Hematopoietic multipotent progenitor cell treated with erythropoietin and hydrocortisone succinate and interleukin-3 and kit ligand, for 8 days (in vitro differentiated cells): ENCODE results near the gene CDC42BPB.

Source experiments
- DNase-seq: peaks from one replicate; pipeline ENCODE4 v3.0.0-alpha.2; 2015

CDC42BPB gene

GRCh38 chr14:102983496-102983895 is 73.9 kb downstream of the CDC42BPB start:
- DNase-seq: no peak

GRCh38 chr14:102982852-102983470 is 74.4 kb downstream of the CDC42BPB start:
- no peak for DNase-seq

DNA sequence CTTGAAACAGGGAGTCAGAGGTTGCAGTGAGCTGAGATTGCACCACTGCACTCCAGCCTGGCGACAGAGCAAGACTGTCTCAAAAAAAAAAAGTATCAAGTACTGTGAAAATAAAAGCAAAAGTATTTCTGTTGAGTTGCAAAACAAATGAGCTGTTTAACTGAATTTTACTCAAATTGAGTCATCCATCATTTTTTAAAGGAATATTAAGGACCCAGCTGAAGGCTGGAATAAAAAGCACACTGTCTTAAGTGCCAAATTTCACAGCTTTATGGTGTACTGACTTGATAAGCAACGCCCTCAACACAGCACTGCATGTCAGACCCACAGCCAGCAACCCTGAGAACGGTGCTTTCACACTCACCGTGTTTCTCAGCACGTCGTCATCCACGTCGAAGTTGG is 76.9 kb downstream of the CDC42BPB start:
- no peak for DNase-seq

DNA sequence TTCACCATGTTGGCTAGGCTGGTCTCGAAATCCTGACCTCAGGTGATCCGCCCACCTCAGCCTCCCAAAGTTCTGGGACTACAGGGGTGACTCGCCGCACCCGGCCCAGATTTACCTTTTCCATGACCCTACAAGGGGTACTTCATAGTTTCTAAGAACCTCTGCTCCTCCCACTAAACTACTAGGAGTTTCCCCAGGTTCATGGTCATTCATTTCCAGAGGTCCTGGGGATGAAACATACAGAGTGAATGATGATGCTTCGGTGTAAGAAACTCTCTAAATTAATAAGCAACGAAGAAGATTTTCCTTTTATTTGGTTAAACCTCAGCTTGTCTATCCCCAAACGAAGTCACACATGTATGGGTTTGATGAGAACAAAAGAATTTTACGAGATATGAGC is 77.9 kb downstream of the CDC42BPB start:
- no peak for DNase-seq

- DNase-seq: no peak
Observed at GRCh38 chr14:102977475-102977874, 79.9 kb downstream of the CDC42BPB start.

GRCh38 chr14:102975662-102976061 is 81.7 kb downstream of the CDC42BPB start:
- DNase-seq: no peak

DNA sequence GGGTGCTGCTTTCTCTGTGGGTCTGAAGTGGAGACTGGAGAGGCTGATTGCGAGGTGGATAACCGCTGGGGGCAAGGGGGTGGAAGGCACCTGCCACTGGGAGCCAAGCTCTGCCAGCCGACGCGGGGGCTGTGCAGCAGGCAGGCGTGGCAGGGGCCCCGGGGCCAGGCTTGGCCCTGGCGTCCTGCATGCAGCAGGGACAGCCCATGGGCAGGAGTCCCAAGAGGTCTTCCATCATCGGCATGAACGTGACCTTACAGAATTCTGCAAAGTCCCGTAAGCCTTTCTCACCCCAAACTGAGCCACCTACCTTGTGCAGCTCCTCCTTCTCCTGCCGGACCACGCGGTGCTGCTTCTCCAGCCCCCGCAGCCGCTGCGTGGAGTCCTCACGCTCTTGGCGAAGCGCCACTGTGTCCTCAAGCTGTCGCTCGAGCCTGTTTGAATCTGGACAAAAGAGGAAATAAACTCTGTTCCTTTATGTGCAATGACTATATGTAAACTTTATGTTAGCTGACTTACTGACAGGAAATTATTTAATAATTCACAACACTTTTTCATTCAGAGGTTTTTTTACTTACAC is 83.6 kb downstream of the CDC42BPB start:
- no peak for DNase-seq

DNA sequence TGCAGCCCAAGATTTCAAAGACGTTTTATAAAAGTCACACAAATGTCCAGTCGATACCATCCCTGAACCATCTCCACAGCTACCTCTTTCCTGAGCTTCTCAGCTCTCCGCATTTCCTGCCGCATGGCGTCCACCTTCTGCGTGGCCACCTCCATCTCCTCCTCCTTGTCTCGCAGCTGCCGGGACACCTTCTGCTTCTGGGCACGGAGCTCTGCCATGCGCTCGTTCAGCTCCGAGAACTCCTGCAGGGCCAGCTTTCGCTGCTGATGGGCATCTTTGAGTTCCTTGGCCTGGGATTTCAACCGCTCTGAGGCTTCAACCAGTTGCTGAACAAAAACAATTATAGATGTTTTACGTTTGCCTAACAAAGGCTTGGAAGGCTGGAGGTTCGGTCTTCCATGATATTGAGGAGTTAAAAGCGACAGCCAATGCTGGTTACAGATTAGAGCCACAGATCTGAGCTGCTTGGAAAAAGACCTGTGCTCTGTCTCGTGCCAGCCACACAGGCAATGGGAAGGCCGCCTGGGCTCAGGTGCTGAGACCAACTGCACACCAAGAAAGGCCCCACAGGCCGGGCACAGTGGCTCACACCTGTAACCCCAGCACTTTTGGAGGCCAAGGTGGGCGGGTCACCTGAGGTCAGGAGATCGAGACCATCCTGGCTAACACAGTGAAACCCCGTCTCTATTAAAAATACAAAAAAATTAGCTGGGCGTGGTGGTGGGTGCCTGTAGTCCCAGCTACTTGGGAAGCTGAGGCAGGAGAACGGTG is 85.3 kb downstream of the CDC42BPB start:
- DNase-seq: no peak

DNA sequence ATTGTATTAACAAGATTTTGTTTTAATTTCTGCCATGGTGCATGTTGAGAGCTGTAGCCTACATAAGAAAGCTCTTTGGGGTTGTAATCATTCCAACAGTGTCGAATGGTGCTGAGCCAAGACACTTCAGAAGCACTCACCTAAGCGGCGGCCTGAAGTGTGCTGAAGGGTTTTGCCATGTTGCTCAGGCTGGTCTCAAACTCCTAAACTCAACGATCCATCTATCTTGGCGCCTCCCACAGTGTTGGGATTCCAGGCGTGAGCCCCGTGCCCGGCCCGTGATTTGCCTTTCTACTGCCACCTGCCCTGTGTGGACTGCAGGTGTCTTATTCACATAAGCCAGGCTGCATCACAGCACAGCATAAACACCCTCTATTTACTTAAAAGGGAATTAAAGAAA is 86.0 kb downstream of the CDC42BPB start:
- DNase-seq: no peak

DNA sequence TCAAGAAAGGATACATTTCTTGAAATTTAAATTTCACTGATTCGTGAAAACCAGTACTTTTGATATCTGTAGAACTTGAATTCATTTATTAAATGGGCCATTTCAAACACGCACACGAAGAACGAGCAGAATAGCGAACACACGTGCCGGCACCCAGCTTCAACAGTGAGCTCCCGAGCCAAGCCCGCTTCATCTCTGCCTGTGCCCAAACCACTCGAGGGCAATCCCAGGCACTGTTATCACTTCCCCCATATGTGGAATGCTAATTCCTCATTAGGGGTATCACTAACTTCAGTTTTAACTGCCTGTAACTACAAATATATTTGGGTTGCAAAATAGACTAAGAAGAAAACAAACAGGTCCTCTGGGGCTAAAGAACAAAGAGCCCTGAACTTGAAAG is 86.9 kb downstream of the CDC42BPB start:
- no peak for DNase-seq

DNA sequence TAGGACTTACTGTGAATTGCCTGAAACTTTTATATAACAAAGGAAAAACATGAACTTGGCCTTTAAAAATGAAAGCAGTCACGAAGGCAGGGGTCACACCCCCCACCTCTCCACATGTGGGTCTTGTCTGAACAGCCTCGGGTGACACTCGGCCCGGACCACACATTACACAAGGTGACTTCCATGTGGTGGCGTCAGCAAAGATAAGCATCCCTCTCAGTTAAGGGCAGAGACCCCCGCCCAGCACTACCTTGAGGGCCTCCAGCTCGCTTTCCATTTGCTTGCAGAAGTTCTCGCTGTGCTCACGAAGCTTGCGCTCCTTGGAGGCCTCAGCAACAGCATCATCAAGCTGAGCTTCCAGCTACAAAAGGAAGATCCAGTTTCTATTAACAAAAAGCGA is 87.4 kb downstream of the CDC42BPB start:
- no peak for DNase-seq

DNA sequence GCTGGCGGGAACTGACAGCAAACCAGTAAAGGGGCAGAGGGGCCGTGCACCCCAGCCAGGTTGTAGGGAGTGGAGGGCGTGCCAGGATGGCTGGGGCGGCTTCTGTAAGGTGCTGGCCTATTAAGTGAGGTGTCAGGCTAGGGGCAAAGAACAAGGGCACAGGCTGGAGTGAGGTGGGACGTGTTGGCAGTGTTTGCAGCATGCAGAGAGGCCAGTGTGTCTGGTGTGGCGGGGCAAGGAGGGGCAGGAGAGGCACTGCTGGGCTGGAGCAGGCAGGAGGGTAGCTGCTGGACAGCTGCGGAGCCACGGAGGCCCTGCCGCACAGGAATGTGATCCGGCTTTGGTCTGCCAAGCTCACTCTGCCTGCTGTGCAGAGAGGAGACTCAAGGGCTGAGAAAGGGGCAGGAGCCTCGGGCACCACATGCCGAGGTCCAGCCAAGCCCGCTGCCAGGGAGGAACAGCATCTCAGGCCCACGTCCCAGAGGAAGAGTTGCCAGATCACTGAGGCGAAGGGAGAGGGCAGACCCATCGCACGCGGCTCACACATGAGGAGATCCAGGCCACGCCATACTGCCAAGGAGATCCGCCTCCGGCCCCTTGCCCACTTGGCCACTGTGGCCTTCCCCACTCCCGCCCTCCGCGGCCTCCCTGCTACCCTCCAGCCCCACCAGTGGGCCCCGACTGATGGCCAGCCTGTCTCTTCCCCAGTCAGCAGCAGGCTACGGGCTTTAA is 88.1 kb downstream of the CDC42BPB start:
- no peak for DNase-seq

- DNase-seq: no peak
Observed at GRCh38 chr14:102968306-102968705, 89.0 kb downstream of the CDC42BPB start.

DNA sequence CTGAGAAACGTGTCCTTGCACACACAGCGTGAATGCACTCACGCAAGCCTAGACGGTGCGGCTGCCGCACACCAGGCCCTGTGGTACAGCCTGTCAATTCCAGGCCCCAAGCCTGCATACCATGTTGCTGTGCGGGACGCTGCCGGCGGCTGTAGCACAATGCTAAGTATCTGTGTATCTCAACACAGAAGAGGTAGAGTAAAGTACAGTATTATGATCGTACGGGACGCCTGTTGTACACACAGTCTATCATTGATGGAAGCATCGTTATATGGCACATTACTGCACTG is 89.9 kb downstream of the CDC42BPB start:
- no peak for DNase-seq

DNA sequence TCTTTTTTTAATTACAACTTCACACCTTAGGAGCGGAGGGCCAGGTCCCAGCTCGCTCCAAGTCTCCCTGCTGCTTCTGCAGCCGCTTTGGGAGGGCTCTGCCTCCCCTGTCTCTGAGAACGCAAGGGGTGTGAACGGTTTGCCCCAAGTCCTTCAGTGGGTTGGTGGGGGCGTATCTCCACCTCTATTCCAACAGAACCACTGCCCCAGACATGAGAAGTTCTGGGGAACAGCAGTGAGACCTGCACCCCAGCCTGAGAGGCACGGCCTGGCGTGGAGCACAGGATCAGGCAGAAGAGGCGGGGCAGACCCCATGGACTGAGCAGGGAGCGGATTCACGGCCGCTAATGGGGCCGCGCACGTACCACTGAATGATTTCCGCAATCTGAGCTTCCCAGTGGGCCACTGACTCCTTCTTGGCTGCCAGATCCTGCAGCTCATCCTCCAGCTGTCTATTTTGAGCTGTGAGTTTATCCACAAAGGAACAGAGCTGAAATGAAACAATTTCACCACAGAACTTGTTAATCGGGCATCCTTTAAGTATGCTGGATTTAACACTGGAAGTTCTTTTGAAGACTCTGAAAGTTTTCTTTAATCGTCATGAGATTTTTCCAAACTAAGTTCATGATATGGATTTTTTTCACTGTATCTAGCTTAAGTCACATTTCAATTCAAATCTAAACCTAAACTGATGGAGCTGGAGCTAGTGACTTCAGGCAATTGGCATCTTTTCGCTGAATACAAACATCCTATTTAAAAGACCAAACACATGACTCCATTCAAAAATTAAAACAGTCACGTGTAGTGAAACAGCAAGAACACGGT is 90.5 kb downstream of the CDC42BPB start:
- no peak for DNase-seq

DNA sequence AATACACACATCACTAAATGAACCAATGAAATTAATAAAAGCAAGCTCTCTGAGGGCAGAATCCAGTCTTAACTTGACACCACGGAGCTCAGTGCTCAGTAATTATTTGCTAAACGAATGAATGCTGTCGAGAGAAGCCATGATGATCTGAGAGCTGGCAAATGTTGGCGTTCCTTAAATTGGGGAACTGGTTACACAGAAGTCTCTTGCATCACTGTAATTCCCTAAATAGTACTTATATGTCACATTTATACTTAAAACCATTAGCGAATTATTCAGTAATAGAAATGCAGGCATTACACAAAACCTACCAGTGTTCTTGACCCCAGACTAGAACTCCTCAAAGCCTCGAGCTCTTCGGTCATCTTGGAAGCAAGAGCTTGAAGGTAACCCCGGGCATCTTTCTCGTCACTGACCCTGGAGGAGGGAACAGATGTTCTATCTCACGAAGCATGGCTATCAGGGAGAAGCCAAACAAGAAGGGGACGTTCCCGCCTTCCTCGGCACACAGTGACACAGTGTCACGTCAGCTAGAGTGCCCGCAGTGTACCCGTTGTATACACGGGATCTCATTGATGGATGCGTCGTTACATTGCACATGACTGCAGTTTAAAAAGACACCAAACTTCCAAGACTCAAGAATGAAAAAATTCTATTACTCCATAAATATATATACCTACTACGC is 91.2 kb downstream of the CDC42BPB start:
- DNase-seq: no peak

DNA sequence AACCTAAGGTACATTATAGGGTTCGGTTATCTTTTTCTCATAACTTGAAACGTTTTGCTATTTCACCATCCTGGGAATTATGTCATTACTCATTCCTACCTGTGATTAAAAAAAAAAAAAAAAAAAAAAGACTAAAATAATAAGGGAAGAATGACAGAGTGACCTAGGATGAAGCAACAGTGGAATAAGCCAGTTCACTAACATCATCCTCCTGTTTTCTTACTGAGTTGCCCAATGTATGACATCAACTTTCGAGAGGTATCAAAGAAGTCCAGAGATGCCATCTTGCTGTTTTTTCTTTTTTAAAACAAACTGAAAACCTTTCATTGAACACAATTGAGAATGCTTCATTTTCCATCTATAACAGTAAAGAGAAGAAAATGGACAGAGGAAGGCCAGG is 92.1 kb downstream of the CDC42BPB start:
- no peak for DNase-seq

- no peak for DNase-seq
Observed at GRCh38 chr14:102964152-102964730, 93.1 kb downstream of the CDC42BPB start.

- no peak for DNase-seq
Observed at GRCh38 chr14:102962111-102962627, 95.2 kb downstream of the CDC42BPB start.

GRCh38 chr14:102958461-102958860 is 98.9 kb downstream of the CDC42BPB start:
- no peak for DNase-seq

DNA sequence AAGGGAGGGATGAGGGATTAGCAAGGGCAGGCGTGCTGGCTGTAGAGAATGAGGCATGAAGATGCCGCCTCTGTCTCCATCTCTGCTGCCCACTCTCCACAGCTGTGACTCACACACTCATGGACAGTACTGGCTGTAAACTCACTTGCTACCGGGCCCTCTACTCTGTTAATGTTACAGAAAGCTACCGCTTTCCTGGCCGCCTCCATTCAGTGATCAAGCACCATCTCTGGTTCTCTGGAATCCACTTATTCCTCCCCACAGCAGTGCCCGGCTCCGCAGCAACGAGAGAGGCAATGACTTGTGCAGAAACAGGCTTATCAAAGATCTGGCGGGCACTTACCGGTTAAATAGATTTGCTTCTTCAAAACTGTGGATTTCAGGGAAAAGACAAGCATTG is 100.1 kb downstream of the CDC42BPB start:
- no peak for DNase-seq
